H9 (cell line): Measurements from ENCODE around the gene ANKRD36. TPM values are rescaled to one million over a fixed set of nuclear protein-coding genes. Genes with fewer than 3 reads are reported as not detected.
"Not testable (repeated sequence)": the region's sequence is repeated elsewhere in the genome, so short reads cannot be mapped to it uniquely, and the experiment has no call there.

Experiments used
- DNase-seq: peaks from one replicate; pipeline ENCODE4 v3.0.0-alpha.2; 2017
- H2AFZ ChIP-seq: one replicate; pipeline ENCODE4 v1.6.1; 2013; ENCODE audit warnings: mild to moderate bottlenecking, low read length, control low read depth, moderate library complexity
- H2AK5ac ChIP-seq: 2 replicates; pipeline ENCODE4 v1.6.1; 2013; ENCODE audit warnings: low read length, control low read depth, mixed read lengths; ENCODE audit not compliant: insufficient read length
- H2BK120ac ChIP-seq: one replicate; pipeline ENCODE4 v1.6.1; 2013; ENCODE audit warnings: low read depth, mild to moderate bottlenecking, low read length, control low read depth, inconsistent platforms; ENCODE audit not compliant: poor library complexity, severe bottlenecking
- H2BK12ac ChIP-seq: 2 replicates; pipeline ENCODE4 v1.6.1; 2013; ENCODE audit warnings: low read length, control low read depth, mixed read lengths, low read depth; ENCODE audit not compliant: insufficient read length
- H2BK15ac ChIP-seq: 2 replicates; pipeline ENCODE4 v1.6.1; 2013; ENCODE audit warnings: low read depth, low read length, control low read depth
- H2BK20ac ChIP-seq: one replicate; pipeline ENCODE4 v1.6.1; 2013; ENCODE audit warnings: low read depth, mild to moderate bottlenecking, low read length, control low read depth, inconsistent platforms; ENCODE audit not compliant: poor library complexity, severe bottlenecking
- H2BK5ac ChIP-seq: 2 replicates; pipeline ENCODE4 v1.6.1; 2013; ENCODE audit warnings: low read length, control low read depth, mixed read lengths; ENCODE audit not compliant: insufficient read length
- H3K14ac ChIP-seq: 2 replicates; pipeline ENCODE4 v1.6.1; 2013; ENCODE audit warnings: low read length, control low read depth; ENCODE audit not compliant: insufficient read depth
- H3K18ac ChIP-seq: 2 replicates; pipeline ENCODE4 v1.6.1; 2013; ENCODE audit warnings: low read depth, mild to moderate bottlenecking, mixed read lengths, low read length, control low read depth; ENCODE audit not compliant: insufficient read length
- H3K23ac ChIP-seq: 2 replicates; pipeline ENCODE4 v1.6.1; 2013; ENCODE audit warnings: low read length, control low read depth, mixed read lengths, low read depth; ENCODE audit not compliant: insufficient read length
- H3K23me2 ChIP-seq: 2 replicates; pipeline ENCODE4 v1.6.1; 2013; ENCODE audit warnings: low read depth, mild to moderate bottlenecking, mixed read lengths, low read length, control low read depth; ENCODE audit not compliant: insufficient read length, poor library complexity, severe bottlenecking
- H3K27ac ChIP-seq: 2 replicates; pipeline ENCODE4 v1.5.1; 2013; ENCODE audit warnings: low read length, control low read depth, mixed read lengths, low read depth; ENCODE audit not compliant: insufficient read length
- H3K27me3 ChIP-seq: 2 replicates; pipeline ENCODE4 v1.6.1; 2013; ENCODE audit warnings: low read length, control low read depth, inconsistent platforms; ENCODE audit not compliant: insufficient read depth
- H3K4ac ChIP-seq: 2 replicates; pipeline ENCODE4 v1.6.1; 2013; ENCODE audit warnings: low read depth, mild to moderate bottlenecking, control low read depth, inconsistent platforms, low read length, moderate library complexity
- H3K4me1 ChIP-seq: 2 replicates; pipeline ENCODE4 v1.6.1; 2013; ENCODE audit warnings: low read length, control low read depth, inconsistent platforms; ENCODE audit not compliant: insufficient read depth
- H3K4me2 ChIP-seq: 2 replicates; pipeline ENCODE4 v1.6.1; 2013; ENCODE audit warnings: low read length, control low read depth, mixed read lengths; ENCODE audit not compliant: insufficient read length, insufficient read depth
- H3K56ac ChIP-seq: 2 replicates; pipeline ENCODE4 v1.6.1; 2013; ENCODE audit warnings: low read depth, mild to moderate bottlenecking, mixed read lengths, low read length, control low read depth; ENCODE audit not compliant: insufficient read length
- H3K79me1 ChIP-seq: 2 replicates; pipeline ENCODE4 v1.6.1; 2013; ENCODE audit warnings: low read depth, mild to moderate bottlenecking, moderate library complexity, low read length, control low read depth, inconsistent platforms; ENCODE audit not compliant: insufficient read depth, poor library complexity, severe bottlenecking
- H3K79me2 ChIP-seq: 2 replicates; pipeline ENCODE4 v1.6.1; 2013; ENCODE audit warnings: low read length, control low read depth, inconsistent platforms; ENCODE audit not compliant: insufficient read depth
- H3K9ac ChIP-seq: 2 replicates; pipeline ENCODE4 v1.6.1; 2013; ENCODE audit warnings: low read length, control low read depth, mixed read lengths; ENCODE audit not compliant: insufficient read length; ENCODE audit errors: extremely low read depth
- H3K9me3 ChIP-seq: one replicate; pipeline ENCODE4 v1.6.1; 2013; ENCODE audit warnings: low read depth, low read length, inconsistent platforms; ENCODE audit not compliant: control insufficient read depth
- H3T11ph ChIP-seq: one replicate; pipeline ENCODE4 v1.6.1; 2013; ENCODE audit warnings: mild to moderate bottlenecking, low read length, control low read depth, inconsistent platforms
- H4K20me1 ChIP-seq: one replicate; pipeline ENCODE4 v1.6.1; 2013; ENCODE audit not compliant: control insufficient read depth, insufficient read length, insufficient read depth
- H4K5ac ChIP-seq: 2 replicates; pipeline ENCODE4 v1.6.1; 2013; ENCODE audit warnings: low read depth, mild to moderate bottlenecking, mixed read lengths, low read length, control low read depth; ENCODE audit not compliant: insufficient read length
- H4K8ac ChIP-seq: replicated peaks from 2 replicates; pipeline ENCODE4 v1.6.1; 2013; ENCODE audit warnings: low read length, control low read depth, mixed read lengths, low read depth; ENCODE audit not compliant: insufficient read length
- H4K91ac ChIP-seq: 2 replicates; pipeline ENCODE4 v1.6.1; 2013; ENCODE audit warnings: low read depth, mild to moderate bottlenecking, moderate library complexity, mixed read lengths, low read length, control low read depth; ENCODE audit not compliant: insufficient read length
- H3K27ac Mint-ChIP-seq, 3 experiments: 2 replicates in 2 of 3; 3 replicates in 1 of 3; pipeline ENCODE4 v1.8.0; 2020 to 2021; ENCODE audit warnings: mixed read lengths in 3 of 3, mild to moderate bottlenecking in 1 of 3, moderate library complexity in 1 of 3
- H3K27me3 Mint-ChIP-seq: 2 replicates; pipeline ENCODE4 v1.8.0; 2021; ENCODE audit warnings: low read depth, mild to moderate bottlenecking, moderate library complexity, mixed read lengths
- H3K36me3 Mint-ChIP-seq, 3 experiments: 2 replicates in 2 of 3; 3 replicates in 1 of 3; pipeline ENCODE4 v1.8.0; 2020 to 2021; ENCODE audit warnings: low read depth in 3 of 3, mixed read lengths in 3 of 3; ENCODE audit not compliant: insufficient read depth in 1 of 3
- H3K4me1 Mint-ChIP-seq, 2 experiments: 2 replicates each; pipeline ENCODE4 v1.8.0; 2020; ENCODE audit warnings: mixed read lengths in 2 of 2
- H3K4me3 Mint-ChIP-seq, 2 experiments: 2 replicates in 1 of 2; 3 replicates in 1 of 2; pipeline ENCODE4 v1.8.0; 2020 to 2021; ENCODE audit warnings: mild to moderate bottlenecking in 2 of 2, mixed read lengths in 2 of 2, moderate library complexity in 1 of 2
- H3K9me3 Mint-ChIP-seq, 2 experiments: 2 replicates in 1 of 2; 3 replicates in 1 of 2; pipeline ENCODE4 v1.8.0; 2020; ENCODE audit warnings: mild to moderate bottlenecking in 2 of 2, mixed read lengths in 2 of 2, moderate library complexity in 1 of 2
- CTCF ChIP-seq: fragments of 200-600 bp; sonication (generic); conservative IDR thresholded peaks from 3 replicates; pipeline ENCODE4 v1.8.0; 2021; ENCODE audit warnings: antibody characterized with exemption, mild to moderate bottlenecking
- WGBS: extraction: QIAGEN DNeasy Blood & Tissue Kit; methylation state at CpG from one replicate; pipeline ENCODE4 v1.1.7; 2013; ENCODE audit warnings: missing lambda C conversion rate, low lambda C conversion rate, mixed read lengths; ENCODE audit not compliant: insufficient read length; ENCODE audit errors: extremely low coverage; 5-methylcytosine and 5-hydroxymethylcytosine counted together
- total RNA-seq: library from RNA; stranded (reverse); gene quantifications from 2 replicates; pipeline ENCODE4 v1.2.1, GENCODE V29; 2021

The ANKRD36 gene
- total RNA-seq, 1 experiment from 2014 or later: 9.8 TPM

- not testable (repeated sequence) for H3K9ac ChIP-seq, H4K20me1 ChIP-seq, H2AFZ ChIP-seq, H3K4me3 Mint-ChIP-seq, DNase-seq, H2BK5ac ChIP-seq, H3K4ac ChIP-seq, H3K23ac ChIP-seq, H4K91ac ChIP-seq, H3K27me3 ChIP-seq, H3K4me1 ChIP-seq, H3K79me2 ChIP-seq, H3T11ph ChIP-seq, H2BK15ac ChIP-seq, H4K5ac ChIP-seq, H2AK5ac ChIP-seq, H3K4me2 ChIP-seq, H3K4me1 Mint-ChIP-seq, H3K56ac ChIP-seq, H3K27me3 Mint-ChIP-seq, H3K14ac ChIP-seq, H2BK12ac ChIP-seq, H3K79me1 ChIP-seq, H3K9me3 ChIP-seq, H4K8ac ChIP-seq, H3K27ac Mint-ChIP-seq, H3K9me3 Mint-ChIP-seq, H2BK120ac ChIP-seq, H3K23me2 ChIP-seq, H3K18ac ChIP-seq, H3K27ac ChIP-seq, H2BK20ac ChIP-seq
- WGBS: no CpG with 5 or more reads among the region's 9 CpGs
- TF ChIP-seq CTCF: peak; percentile 27; the same call in 2 of the 3 replicates
- H3K36me3 Mint-ChIP-seq: peaks cover 0 to 17% (median 7%) of the 10 kb centered on the region in 3 experiments; a peak in 3 of 7 replicates
Observed at GRCh38 chr2:97082206-97082605, 30.7 kb upstream of the ANKRD36 start.

- H3K23ac ChIP-seq, H3K4me1 ChIP-seq, H4K8ac ChIP-seq, H2BK20ac ChIP-seq, H3K27ac Mint-ChIP-seq, H3K14ac ChIP-seq, H2BK15ac ChIP-seq, H3K4me1 Mint-ChIP-seq, H4K5ac ChIP-seq, H3K79me2 ChIP-seq, H3K18ac ChIP-seq, H3K9me3 Mint-ChIP-seq, H3K4me3 Mint-ChIP-seq, H3K9ac ChIP-seq, H2AK5ac ChIP-seq, H3T11ph ChIP-seq, H2BK5ac ChIP-seq, H3K4me2 ChIP-seq, H2AFZ ChIP-seq, H3K4ac ChIP-seq, H3K23me2 ChIP-seq, H2BK120ac ChIP-seq, H3K79me1 ChIP-seq, H3K27me3 ChIP-seq, H4K20me1 ChIP-seq, H3K56ac ChIP-seq, H4K91ac ChIP-seq, H3K27ac ChIP-seq, H3K9me3 ChIP-seq, H2BK12ac ChIP-seq, H3K27me3 Mint-ChIP-seq, DNase-seq: not testable (repeated sequence)
- no CpG with 5 or more reads among the region's 7 CpGs for WGBS
- H3K36me3 Mint-ChIP-seq: peaks cover 3 to 25% (median 15%) of the 10 kb centered on the region in 3 experiments; a peak in 6 of 7 replicates
Observed at GRCh38 chr2:97083516-97083915, 29.4 kb upstream of the ANKRD36 start.
